ENCODE data around the gene SERPINA5. TPM values are rescaled to one million over a fixed set of nuclear protein-coding genes. Genes with fewer than 3 reads are reported as not detected.

Gene SERPINA5
- total and polyA plus RNA-seq, 2 of the 13 experiments (the other 11 are each of a cell fraction or from before 2014, with no cell fraction given): 449 to 498 TPM

- peak; percentile 83 for TF ChIP-seq IKZF5 (CRISPR knock-in tag; IDR thresholded peaks at IDR 0.05)
- TF ChIP-seq KDM3A (CRISPR knock-in tag; IDR thresholded peaks at IDR 0.05; ENCODE audit: low read depth): no peak
- TF ChIP-seq ZNF451 (CRISPR knock-in tag; IDR thresholded peaks at IDR 0.05): no peak
- peak; percentile 45; the same call in 1 of the 2 replicates for TF ChIP-seq ZNF280D (CRISPR knock-in tag; IDR thresholded peaks at IDR 0.05)
- peak; percentile 59; the same call in 1 of the 2 replicates for TF ChIP-seq TCF7L2 (IDR thresholded peaks at IDR 0.05; ENCODE audit: low read depth, low read length)
- TF ChIP-seq ZNF552 (CRISPR knock-in tag; IDR thresholded peaks at IDR 0.05; ENCODE audit: borderline replicate concordance): no peak
- 0 out of 2 replicates have a peak, but pooled peaks have one; percentile 19 for TF ChIP-seq MIER3 (CRISPR knock-in tag; IDR thresholded peaks at IDR 0.05; ENCODE audit: borderline replicate concordance)
- no peak for TF ChIP-seq ZNF33B (CRISPR knock-in tag; IDR thresholded peaks at IDR 0.05)
- no peak for TF ChIP-seq FOXK2 (IDR thresholded peaks at IDR 0.05)
- no peak for TF ChIP-seq E2F1 (CRISPR knock-in tag; IDR thresholded peaks at IDR 0.05)
- peak; percentile 77; the same call in 1 of the 2 replicates for TF ChIP-seq THRA (CRISPR knock-in tag; IDR thresholded peaks at IDR 0.05; ENCODE audit: borderline replicate concordance)
- no peak for TF ChIP-seq ZSCAN29 (CRISPR knock-in tag; conservative IDR thresholded peaks at IDR 0.05)
- no peak for TF ChIP-seq PCBP1 (IDR thresholded peaks at IDR 0.05; ENCODE audit: borderline replicate concordance, low read depth, low read length)
- TF ChIP-seq NFYB (CRISPR knock-in tag; IDR thresholded peaks at IDR 0.05): no peak
- TF ChIP-seq XRCC5 (optimal IDR thresholded peaks at IDR 0.05; ENCODE audit: low read length): no peak
- peak; percentile 62 for TF ChIP-seq MAX (IDR thresholded peaks at IDR 0.05)
- TF ChIP-seq KLF13 (CRISPR knock-in tag; IDR thresholded peaks at IDR 0.05): no peak
- TF ChIP-seq FUBP1 (CRISPR knock-in tag; IDR thresholded peaks at IDR 0.05; ENCODE audit: borderline replicate concordance): no peak
- no peak for TF ChIP-seq ZNF737 (CRISPR knock-in tag; IDR thresholded peaks at IDR 0.05; ENCODE audit: borderline replicate concordance)
- no peak for TF ChIP-seq ZNF337 (CRISPR knock-in tag; IDR thresholded peaks at IDR 0.05; ENCODE audit: borderline replicate concordance, low read depth)
- no peak for TF ChIP-seq MAFK (conservative IDR thresholded peaks at IDR 0.05 in 1 of 2, IDR thresholded peaks at IDR 0.05 in 1 of 2; ENCODE audit: low read length in 2 of 2)
Measured at GRCh38 chr14:94572637-94573303, 8.5 kb upstream of the SERPINA5 start (continued).
